CD4-positive, CD25-positive, alpha-beta regulatory T cell (primary cell): ENCODE measurements around the gene KRTAP9-7. TPM values are rescaled to one million over a fixed set of nuclear protein-coding genes. Genes with fewer than 3 reads are reported as not detected.
A peak's percentile ranks its signal among the peaks of the same experiment; 100 is the strongest.

Source experiments
- ATAC-seq, 2 donors: fragments of 150-1000 bp; cut with Tn5 transposase; one replicate each; pipeline ENCODE4 v1.10.0; 2021; ENCODE audit warnings: low read depth in 2 of 2, moderate number of reproducible peaks in 2 of 2, moderate library complexity in 1 of 2
- DNase-seq, 3 donors: peaks; one replicate each; pipeline versions ENCODE4 v3.0.0 to v3.0.0-alpha.2; 2012 to 2022; ENCODE audit warnings: mixed read lengths in 1 of 3
- H3K27ac ChIP-seq: one replicate; pipeline ENCODE4 v1.7.0; 2013; ENCODE audit warnings: mild to moderate bottlenecking, low read length; ENCODE audit not compliant: insufficient read depth, poor library complexity, severe bottlenecking
- H3K27me3 ChIP-seq: one replicate; pipeline ENCODE4 v1.7.0; 2013; ENCODE audit warnings: low read length; ENCODE audit not compliant: control insufficient read depth, insufficient read depth
- H3K36me3 ChIP-seq: one replicate; pipeline ENCODE4 v1.7.0; 2013; ENCODE audit warnings: mild to moderate bottlenecking, low read length, moderate library complexity; ENCODE audit not compliant: control insufficient read depth, insufficient read depth
- H3K4me1 ChIP-seq: 2 replicates; pipeline ENCODE4 v1.7.0; 2013; ENCODE audit warnings: mild to moderate bottlenecking, low read length; ENCODE audit not compliant: insufficient read depth, control insufficient read depth, poor library complexity, severe bottlenecking
- H3K4me3 ChIP-seq: one replicate; pipeline ENCODE4 v1.7.0; 2013; ENCODE audit warnings: low read depth, mild to moderate bottlenecking, low read length, moderate library complexity
- H3K9me3 ChIP-seq, 2 experiments: 1 replicate in 1 of 2; 2 replicates in 1 of 2; pipeline ENCODE4 v1.7.0; 2013; ENCODE audit warnings: low read length in 2 of 2, mild to moderate bottlenecking in 1 of 2, moderate library complexity in 1 of 2; ENCODE audit not compliant: control insufficient read depth in 2 of 2
- H3K27ac Mint-ChIP-seq, 3 donors: one replicate each; pipeline ENCODE4 v1.8.0; 2020 to 2022; ENCODE audit warnings: mild to moderate bottlenecking in 3 of 3, mixed read lengths in 3 of 3, moderate library complexity in 2 of 3
- H3K27me3 Mint-ChIP-seq: one replicate; pipeline ENCODE4 v1.8.0; 2022; ENCODE audit warnings: mild to moderate bottlenecking, mixed read lengths
- H3K36me3 Mint-ChIP-seq: one replicate; pipeline ENCODE4 v1.8.0; 2020; ENCODE audit warnings: mixed read lengths
- H3K4me1 Mint-ChIP-seq, 4 donors: one replicate each; pipeline ENCODE4 v1.8.0; 2020 to 2022; ENCODE audit warnings: mixed read lengths in 4 of 4, mild to moderate bottlenecking in 1 of 4
- H3K4me3 Mint-ChIP-seq, 4 donors: one replicate each; pipeline ENCODE4 v1.8.0; 2020 to 2022; ENCODE audit warnings: mild to moderate bottlenecking in 4 of 4, mixed read lengths in 4 of 4, moderate library complexity in 3 of 4
- H3K9me3 Mint-ChIP-seq, 7 donors: one replicate each; pipeline ENCODE4 v1.8.0; 2020 to 2022; ENCODE audit warnings: mixed read lengths in 7 of 7, mild to moderate bottlenecking in 3 of 7, moderate library complexity in 2 of 7
- polyA plus RNA-seq, 4 donors: library from polyadenylated mRNA; unstranded; fragments of 300-500 nt; fragmentation: Illumina TruSeq; gene quantifications; one replicate each; pipeline ENCODE4 v1.2.3, GENCODE V29; 2021
- total RNA-seq: library from RNA; stranded (reverse); gene quantifications from one replicate; pipeline ENCODE4 v1.2.3, GENCODE V29; 2022

Gene KRTAP9-7
- total and polyA plus RNA-seq, 5 donors from 2014 or later = not detected

- Mint-ChIP-seq H3K9me3 (peaks cover 0 to 2% (median 0%) of the 10 kb centered on the region in 7 donors), H3K4me1 (peaks cover 0 to 15% (median 4%) of the 10 kb centered on the region in 4 donors), H3K27me3 (peaks cover 11% of the 10 kb centered on the region), H3K36me3 (no peaks in the 10 kb centered on the region), H3K4me3 (no peak overlapping the region), H3K27ac (no peak overlapping the region)
- ATAC-seq (no peak), DNase-seq (no peak)
- no peaks in the 10 kb centered on the region for H3K36me3 ChIP-seq
- H3K27ac ChIP-seq = no peak overlapping the region
- no peaks in the 10 kb centered on the region for H3K4me1 ChIP-seq
- H3K9me3 ChIP-seq = no peaks in the 10 kb centered on the region
- peaks cover 5% of the 10 kb centered on the region for H3K27me3 ChIP-seq
- no peak overlapping the region for H3K4me3 ChIP-seq
These were observed 8.5 kb downstream of the KRTAP9-7 start for GRCh38 chr17:41284043-41284442.

GRCh38 chr17:41284546-41284945, 9.0 kb downstream of the KRTAP9-7 start:
- Mint-ChIP-seq H3K27me3 (peaks cover 11% of the 10 kb centered on the region), H3K27ac (no peak overlapping the region), H3K9me3 (no peaks in the 10 kb centered on the region), H3K4me1 (peaks cover 0 to 15% (median 4%) of the 10 kb centered on the region in 4 donors), H3K4me3 (no peak overlapping the region), H3K36me3 (no peaks in the 10 kb centered on the region)
- ATAC-seq = no peak
- H3K9me3 ChIP-seq = no peaks in the 10 kb centered on the region
- H3K4me3 ChIP-seq = no peak overlapping the region
- H3K27ac ChIP-seq = no peak overlapping the region
- H3K36me3 ChIP-seq = no peaks in the 10 kb centered on the region
- H3K27me3 ChIP-seq = peaks cover 3% of the 10 kb centered on the region
- H3K4me1 ChIP-seq = no peaks in the 10 kb centered on the region
- no peak for DNase-seq

GRCh38 chr17:41287050-41287449, 11.6 kb downstream of the KRTAP9-7 start:
- Mint-ChIP-seq H3K27ac (no peak overlapping the region), H3K4me3 (no peak overlapping the region), H3K27me3 (peaks cover 10% of the 10 kb centered on the region), H3K4me1 (peaks cover 0 to 15% (median 4%) of the 10 kb centered on the region in 4 donors), H3K36me3 (no peaks in the 10 kb centered on the region), H3K9me3 (no peaks in the 10 kb centered on the region)
- DNase-seq = no peak
- Histone ChIP-seq H3K27ac (no peak overlapping the region), H3K4me1 (no peaks in the 10 kb centered on the region), H3K27me3 (peaks cover 2% of the 10 kb centered on the region), H3K36me3 (no peaks in the 10 kb centered on the region), H3K9me3 (no peaks in the 10 kb centered on the region), H3K4me3 (no peak overlapping the region)
- no peak for ATAC-seq

- Mint-ChIP-seq H3K4me3 (no peak overlapping the region), H3K27ac (no peak overlapping the region), H3K4me1 (peaks cover 0 to 3% (median under 1%) of the 10 kb centered on the region in 4 donors), H3K27me3 (peaks cover 33% of the 10 kb centered on the region), H3K9me3 (peaks cover 0 to 4% (median 0%) of the 10 kb centered on the region in 7 donors), H3K36me3 (no peaks in the 10 kb centered on the region)
- Histone ChIP-seq H3K36me3 (no peaks in the 10 kb centered on the region), H3K4me1 (no peaks in the 10 kb centered on the region), H3K27me3 (no peaks in the 10 kb centered on the region), H3K4me3 (no peak overlapping the region), H3K27ac (no peak overlapping the region), H3K9me3 (no peaks in the 10 kb centered on the region)
- DNase-seq (no peak), ATAC-seq (no peak)
These were observed 18.5 kb downstream of the KRTAP9-7 start for GRCh38 chr17:41294016-41294415.

GRCh38 chr17:41296846-41297245, 21.3 kb downstream of the KRTAP9-7 start:
- Mint-ChIP-seq H3K27ac (no peak overlapping the region), H3K9me3 (peaks cover 0 to 8% (median 3%) of the 10 kb centered on the region in 7 donors), H3K4me1 (peaks cover 4 to 16% (median 7%) of the 10 kb centered on the region in 4 donors), H3K4me3 (no peak overlapping the region), H3K27me3 (peaks cover 24% of the 10 kb centered on the region), H3K36me3 (peaks cover 3% of the 10 kb centered on the region)
- H3K27ac ChIP-seq = no peak overlapping the region
- H3K9me3 ChIP-seq = no peaks in the 10 kb centered on the region
- no peaks in the 10 kb centered on the region for H3K27me3 ChIP-seq
- H3K4me1 ChIP-seq = no peaks in the 10 kb centered on the region
- no peak overlapping the region for H3K4me3 ChIP-seq
- DNase-seq (no peak), ATAC-seq (no peak)
- no peaks in the 10 kb centered on the region for H3K36me3 ChIP-seq

- peaks cover 0 to 8% (median 3%) of the 10 kb centered on the region in 7 donors for H3K9me3 Mint-ChIP-seq
- Histone ChIP-seq H3K36me3 (no peaks in the 10 kb centered on the region), H3K4me3 (no peak overlapping the region), H3K27me3 (no peaks in the 10 kb centered on the region), H3K27ac (no peak overlapping the region), H3K4me1 (no peaks in the 10 kb centered on the region), H3K9me3 (no peaks in the 10 kb centered on the region)
- ATAC-seq = no peak
- no peak overlapping the region for H3K27ac Mint-ChIP-seq
- peaks cover 4 to 21% (median 9%) of the 10 kb centered on the region in 4 donors for H3K4me1 Mint-ChIP-seq
- DNase-seq = no peak
- peaks cover 3% of the 10 kb centered on the region for H3K36me3 Mint-ChIP-seq
- peaks cover 13% of the 10 kb centered on the region for H3K27me3 Mint-ChIP-seq
- no peak overlapping the region for H3K4me3 Mint-ChIP-seq
These were observed 23.1 kb downstream of the KRTAP9-7 start for GRCh38 chr17:41298458-41299135.

- peaks cover 5 to 31% (median 17%) of the 10 kb centered on the region in 4 donors for H3K4me1 Mint-ChIP-seq
These were observed 25.8 kb downstream of the KRTAP9-7 start for GRCh38 chr17:41301204-41301790.

More at GRCh38 chr17:41301204-41301790, 25.8 kb downstream of the KRTAP9-7 start:
- Histone ChIP-seq H3K27ac (no peak overlapping the region), H3K27me3 (no peaks in the 10 kb centered on the region), H3K9me3 (no peaks in the 10 kb centered on the region), H3K4me1 (peaks cover 3% of the 10 kb centered on the region), H3K36me3 (no peaks in the 10 kb centered on the region), H3K4me3 (no peak overlapping the region)
- peaks cover 0 to 5% (median 3%) of the 10 kb centered on the region in 7 donors for H3K9me3 Mint-ChIP-seq
- H3K27ac Mint-ChIP-seq = peak overlapping the region in 2 of 3 donors; percentile 16 to 93
- no peak overlapping the region for H3K4me3 Mint-ChIP-seq
- peaks cover 3% of the 10 kb centered on the region for H3K36me3 Mint-ChIP-seq
- no peak for ATAC-seq
- DNase-seq = no peak
- no peaks in the 10 kb centered on the region for H3K27me3 Mint-ChIP-seq
